ENCODE data around the gene HES4. TPM values are rescaled to one million over a fixed set of nuclear protein-coding genes. Genes with fewer than 3 reads are reported as not detected.

HES4 gene
- total and polyA plus RNA-seq, 11 donors: 25.7 to 98.1 (median 37.3) TPM

- ATAC-seq (no peak), DNase-seq (peak; percentile 44 to 75 (median 60))
- intact Hi-C loops (cut with DNase I): loop anchor here in 7 of 10 donors (1.0 to 10.0 kb wide), 6 partner anchors 17 to 311 kb away; partner anchors contain the start of gene HES4 (in 1 of the 7)
- WGBS, 4 donors: 19 to 43% (median 27%) methylated on average over 14 to 29 of the region's 29 CpGs
- peak overlapping the region in 6 of 12 donors; percentile 10 to 45 (median 28) for H3K4me3 ChIP-seq
- H3K27ac ChIP-seq: peak overlapping the region in 3 of 12 donors; percentile 13 to 98 (median 19)
- H3K9me3 ChIP-seq: no peaks in the 10 kb centered on the region
- peaks cover 0 to 34% (median 2%) of the 10 kb centered on the region in 12 donors for H3K4me1 ChIP-seq
- H3K36me3 ChIP-seq: peaks cover 0 to 1% (median 0%) of the 10 kb centered on the region in 9 donors
- peaks cover 0 to 12% (median 0%) of the 10 kb centered on the region in 9 donors for H3K27me3 ChIP-seq
- no peak for TF ChIP-seq POLR2A (IDR thresholded peaks at IDR 0.05)
- peak; percentile 87 to 98 (median 92) for TF ChIP-seq CTCF (IDR thresholded peaks at IDR 0.05)
Observed at GRCh38 chr1:983798-984475, 16.0 kb downstream of the HES4 start.

- whole genome bisulfite sequencing, 4 donors: 83 to 86% (median 85%) methylated on average over 41 to 43 of the region's 43 CpGs
- Histone ChIP-seq H3K36me3 (peaks cover 0 to 4% (median 0%) of the 10 kb centered on the region in 9 donors), H3K4me1 (peaks cover 0 to 34% (median 4%) of the 10 kb centered on the region in 12 donors), H3K27ac (peak overlapping the region; percentile 79 to 100 (median 98)), H3K27me3 (peaks cover 0 to 12% (median 0%) of the 10 kb centered on the region in 9 donors), H3K9me3 (no peaks in the 10 kb centered on the region), H3K4me3 (peak overlapping the region in 8 of 12 donors; percentile 0 to 67 (median 58))
- ATAC-seq: no peak
- peak in 4 of 5 donors; percentile 22 to 69 (median 42) for DNase-seq
- intact Hi-C loops (cut with DNase I): loop anchor here in 3 of 10 donors (2.0 to 10.0 kb wide), 3 partner anchors 18 to 312 kb away; partner anchors contain the start of gene HES4 (in 1 of the 3)
- no peak for TF ChIP-seq POLR2A (IDR thresholded peaks at IDR 0.05)
- TF ChIP-seq CTCF (IDR thresholded peaks at IDR 0.05): no peak
Observed at GRCh38 chr1:982765-983436, 17.0 kb downstream of the HES4 start.

GRCh38 chr1:981955-982558 is 17.8 kb downstream of the HES4 start, which contains the start of gene PERM1:
PERM1 (minus strand) TSS chr1:982093; CDS start chr1:981029, 1,064 bp downstream.
- intact Hi-C loops (cut with DNase I): loop anchor here in 3 of 10 donors (2.0 to 10.0 kb wide), 3 partner anchors 19 to 313 kb away; partner anchors contain the start of gene HES4 (in 1 of the 3)
- H3K9me3 ChIP-seq: no peaks in the 10 kb centered on the region
- H3K4me1 ChIP-seq: peaks cover 0 to 34% (median 4%) of the 10 kb centered on the region in 12 donors
- 38 to 67% (median 41%) methylated on average over 7 to 28 of the region's 28 CpGs for WGBS, 4 donors
- DNase-seq (peak; percentile 82 to 93 (median 87)), ATAC-seq (peak; percentile 65 to 77 (median 73))
- H3K36me3 ChIP-seq: peaks cover 0 to 4% (median 0%) of the 10 kb centered on the region in 9 donors
- TF ChIP-seq CTCF (IDR thresholded peaks at IDR 0.05) (no peak), POLR2A (IDR thresholded peaks at IDR 0.05) (peak in 1 of 2 donors; percentile 60)
- H3K4me3 ChIP-seq: peak within 1 kb of the TSS; percentile 33 to 67 (median 56)
- H3K27ac ChIP-seq: peak within 1 kb of the TSS; percentile 79 to 100 (median 98)
- H3K27me3 ChIP-seq: peaks cover 0 to 12% (median 0%) of the 10 kb centered on the region in 9 donors
